ENCODE measurements around the gene KCNIP2.
A peak's percentile ranks its signal among the peaks of the same experiment; 100 is the strongest.
"Not testable (repeated sequence)": the region's sequence is repeated elsewhere in the genome, so short reads cannot be mapped to it uniquely, and the experiment has no call there.

The KCNIP2 gene

GRCh38 chr10:101827919-101828600 is 15.5 kb downstream of the KCNIP2 start:
- DNase-seq, result no peak

DNA sequence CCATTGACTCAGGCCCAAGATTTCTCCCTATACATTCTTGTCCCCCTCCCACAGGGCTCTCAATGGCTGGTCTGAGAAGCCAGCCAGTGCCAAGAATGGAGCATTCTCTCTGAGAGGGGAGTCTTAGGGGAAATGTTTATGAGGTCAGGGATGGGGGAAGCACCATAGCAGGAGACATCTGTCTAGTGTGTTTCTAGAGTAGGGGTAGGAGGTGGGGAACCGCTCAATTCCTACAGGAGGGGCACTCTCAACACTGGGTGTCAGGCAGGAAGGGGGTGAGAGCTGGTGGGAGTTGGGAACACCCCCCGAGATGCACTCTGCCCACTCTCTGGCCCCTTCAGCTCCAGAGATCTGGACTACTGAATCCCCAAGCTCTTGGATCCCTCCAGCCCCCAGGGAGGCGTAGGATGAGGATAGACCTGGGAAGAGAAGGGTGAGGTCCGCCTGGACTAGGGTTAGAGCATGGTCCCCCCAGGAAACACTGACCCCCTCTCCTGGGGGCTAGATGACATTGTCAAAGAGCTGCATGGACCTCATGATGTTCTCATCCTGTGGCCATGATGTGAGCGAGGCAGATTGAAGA is 16.7 kb downstream of the KCNIP2 start:
- DNase-seq, result no peak

DNA sequence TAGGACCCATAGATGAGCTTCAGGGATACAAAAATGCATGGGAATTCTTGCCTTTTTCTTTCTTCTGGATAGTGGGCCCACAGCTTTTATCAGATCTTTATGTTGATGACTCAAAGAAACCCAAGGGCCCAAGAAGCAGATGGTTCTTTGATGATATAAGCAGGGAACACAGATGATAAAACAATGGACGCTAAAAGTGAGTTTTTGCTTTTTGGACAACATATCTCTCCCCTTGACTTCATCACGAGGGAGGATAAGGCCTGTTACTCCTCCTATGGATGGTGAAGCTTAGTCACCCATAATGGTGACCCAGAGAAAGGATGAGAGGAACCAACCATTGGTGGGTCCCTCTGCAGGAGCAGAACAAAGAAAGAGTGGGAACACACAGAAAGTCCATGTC is 18.9 kb downstream of the KCNIP2 start:
- no peak for DNase-seq

DNA sequence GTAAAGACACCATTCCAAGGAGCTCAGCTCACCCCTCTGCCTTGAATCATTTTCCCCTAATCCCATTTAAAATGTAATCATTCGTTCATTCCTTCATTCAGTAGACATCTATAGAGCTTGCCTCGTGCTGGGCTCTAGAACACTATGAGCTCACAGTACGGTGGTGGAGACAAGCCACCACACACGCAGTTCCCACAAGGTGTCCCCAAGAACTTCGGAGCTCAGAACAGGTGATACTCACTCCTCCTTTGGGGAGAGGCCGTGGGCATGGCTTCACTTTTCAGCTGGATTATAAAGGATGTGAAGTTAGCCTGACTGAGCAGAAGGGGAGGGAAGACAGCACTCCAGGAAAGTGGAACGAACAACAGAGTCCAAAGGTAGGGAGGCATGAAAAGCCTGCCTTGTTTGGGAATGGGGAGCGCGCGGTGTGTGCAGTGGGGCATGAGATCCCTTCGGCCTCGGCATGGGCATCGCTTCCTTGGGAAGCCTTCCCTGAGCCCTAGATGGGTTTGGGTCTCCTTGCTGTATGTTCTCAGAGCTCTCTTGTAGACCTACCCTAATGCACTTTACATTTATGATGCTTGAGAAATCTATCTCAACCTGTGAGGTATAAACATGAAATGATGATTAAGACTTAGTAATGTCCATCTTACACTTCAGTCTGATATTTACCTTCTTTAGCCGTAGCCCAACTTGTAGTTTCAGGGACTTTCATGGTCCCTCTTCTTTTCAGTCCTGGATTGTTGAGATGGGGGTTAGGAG is 24.5 kb downstream of the KCNIP2 start:
- no peak for DNase-seq

DNA sequence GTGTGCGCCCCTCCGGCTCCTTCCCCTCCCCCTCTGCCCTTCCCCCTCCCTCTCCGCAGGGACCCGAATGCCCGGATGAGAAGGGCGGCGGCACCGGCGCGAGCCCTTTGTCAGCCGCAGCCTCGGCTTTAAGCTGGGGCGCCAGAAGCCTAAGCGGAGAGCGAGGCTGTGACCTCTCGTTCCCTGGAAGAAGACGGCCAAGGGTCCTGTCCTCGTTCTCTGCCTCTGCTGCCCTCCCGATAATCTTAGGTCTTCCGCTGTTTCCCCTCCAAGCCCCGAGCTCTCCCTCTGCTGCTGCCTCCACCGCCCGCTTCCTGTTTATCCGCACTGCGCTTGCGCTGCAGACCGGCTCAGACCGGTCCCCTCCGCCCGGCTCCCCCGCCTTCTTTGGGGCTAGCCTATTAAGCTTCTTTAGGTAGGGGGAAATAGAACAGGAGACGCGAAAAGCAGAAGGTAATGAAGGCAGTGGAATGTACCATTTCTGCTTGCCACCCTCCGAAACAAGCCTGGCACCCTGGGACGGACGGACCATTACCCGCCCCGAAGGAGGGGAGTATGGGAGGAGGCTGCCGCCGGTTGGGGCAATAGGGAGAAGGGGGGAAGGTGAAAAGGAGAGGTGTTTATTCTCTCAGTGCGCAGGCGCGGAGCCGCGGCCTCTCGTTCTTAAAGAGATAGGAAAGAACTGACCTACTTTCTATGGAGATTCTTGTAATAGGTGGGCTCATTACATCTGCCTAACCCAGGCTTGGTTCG is 25.3 kb downstream of the KCNIP2 start, which contains the start of gene OGA:
OGA (minus strand) TSS at position 326 of the 753 bp plus-strand sequence. CDS start 422 bp downstream, outside the sequence.
- DNase-seq, result peak; percentile 99 to 100

- peak; percentile 13 to 28 for DNase-seq
Measured at GRCh38 chr10:101817337-101818118, 26.1 kb downstream of the KCNIP2 start.

DNA sequence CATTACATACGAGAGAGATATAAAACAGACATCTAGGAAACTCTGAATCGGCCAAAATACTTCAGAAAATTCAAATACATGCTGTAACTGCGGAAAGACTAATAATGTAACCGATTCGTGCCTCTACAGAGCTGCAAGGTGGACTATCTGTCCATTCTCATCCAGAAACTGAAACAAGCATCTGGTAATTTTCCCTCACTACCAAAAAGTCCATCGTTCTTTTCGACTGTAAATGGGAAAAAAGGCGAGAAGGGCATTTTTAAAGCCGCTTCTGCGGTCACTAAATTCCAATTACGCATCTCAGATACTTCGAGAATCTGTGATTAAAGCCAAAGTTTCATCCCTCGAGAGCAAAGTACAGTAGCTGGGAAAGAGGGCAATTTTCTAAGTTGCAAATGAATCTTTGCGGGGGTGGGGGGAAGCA is 26.7 kb downstream of the KCNIP2 start:
- DNase-seq, result no peak

DNA sequence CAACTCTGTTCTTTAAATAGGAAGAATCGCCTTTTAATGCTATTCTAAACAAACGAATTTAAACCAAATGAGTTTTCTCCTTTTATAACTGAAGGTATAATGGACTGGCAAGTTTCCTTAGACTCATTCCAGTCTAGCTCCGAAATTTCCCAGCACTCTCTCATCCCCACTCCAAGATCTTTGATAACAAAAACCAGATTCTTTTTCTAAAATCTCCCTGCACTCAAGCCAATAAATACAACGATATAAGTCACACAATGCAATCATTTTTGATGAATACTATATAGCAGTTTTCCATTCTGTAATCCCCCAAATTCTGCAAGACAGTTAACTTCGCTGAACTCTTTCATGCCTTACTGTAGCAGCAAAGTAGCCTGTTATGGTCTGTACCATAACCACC is 27.2 kb downstream of the KCNIP2 start:
- no peak for DNase-seq

GRCh38 chr10:101814466-101815071 is 29.0 kb downstream of the KCNIP2 start:
- DNase-seq, result no peak

DNA sequence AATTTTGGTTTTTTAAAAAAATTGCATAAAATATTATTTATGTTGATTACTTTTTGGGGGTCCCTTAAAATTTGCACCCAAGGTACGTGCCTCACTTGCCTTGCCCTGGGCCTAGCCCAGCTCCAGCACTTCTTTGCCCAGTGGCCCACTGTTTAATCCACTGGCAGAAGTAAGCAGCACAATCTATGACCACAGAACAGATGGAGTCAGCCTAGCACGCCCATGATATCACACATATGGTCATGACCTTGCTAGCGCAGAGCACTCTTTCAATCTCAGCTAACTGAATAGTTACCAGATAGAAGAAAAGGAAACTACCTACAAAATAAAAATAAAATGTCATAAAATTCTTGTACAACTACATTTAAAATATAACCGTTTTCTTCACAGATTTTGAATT is 31.0 kb downstream of the KCNIP2 start:
- DNase-seq, result no peak

GRCh38 chr10:101807158-101807557 is 36.4 kb downstream of the KCNIP2 start:
- no peak for DNase-seq

GRCh38 chr10:101803511-101803910 is 40.1 kb downstream of the KCNIP2 start:
- no peak for DNase-seq

- no peak for DNase-seq
Measured at GRCh38 chr10:101797403-101798059, 46.1 kb downstream of the KCNIP2 start.

DNA sequence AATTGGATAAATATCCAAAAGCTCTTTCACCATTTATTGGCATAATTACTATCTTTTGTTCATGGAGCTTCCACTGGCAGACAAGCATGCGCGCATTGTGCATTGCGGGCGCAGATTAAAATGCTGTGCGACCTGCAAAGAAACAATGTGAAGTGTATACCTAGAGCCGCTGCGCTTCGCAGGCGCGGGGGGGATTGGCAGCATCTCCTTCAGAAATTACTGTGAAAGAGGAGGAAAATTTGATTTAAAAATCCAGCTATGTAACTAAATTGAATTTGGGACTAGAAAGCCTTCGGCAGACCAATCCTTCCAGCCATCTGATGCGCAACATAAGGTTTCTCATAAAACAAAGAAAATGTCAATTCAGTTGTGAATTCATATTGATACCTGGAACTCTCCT is 50.1 kb downstream of the KCNIP2 start:
- no peak for DNase-seq

- DNase-seq, result no peak
Measured at GRCh38 chr10:101789686-101790085, 53.9 kb downstream of the KCNIP2 start.

GRCh38 chr10:101789231-101789630 is 54.4 kb downstream of the KCNIP2 start:
- DNase-seq, result not testable (repeated sequence)

GRCh38 chr10:101785801-101786200 is 57.8 kb downstream of the KCNIP2 start:
- no peak for DNase-seq

GRCh38 chr10:101784558-101784957 is 59.0 kb downstream of the KCNIP2 start:
- no peak for DNase-seq

GRCh38 chr10:101783736-101784118 is 59.9 kb downstream of the KCNIP2 start:
- no peak for DNase-seq

GRCh38 chr10:101782811-101783735 is 60.5 kb downstream of the KCNIP2 start, which contains the start of gene NPM3:
Gene NPM3, minus strand, starts transcription at chr10:101783446. Its CDS starts 56 bp downstream, at chr10:101783390.
- peak; percentile 80 to 81 for DNase-seq

Measured in CD4-positive, alpha-beta T cell treated with Interleukin-1 beta for 1 hour (primary cell).